COR-L47 (cell line): Measurements from ENCODE around the gene TRIM46.

Source experiments
- DNase-seq: peaks from one replicate; lab custom pipeline; 2025; lab: John Stamatoyannopoulos, UW

Gene TRIM46

DNA sequence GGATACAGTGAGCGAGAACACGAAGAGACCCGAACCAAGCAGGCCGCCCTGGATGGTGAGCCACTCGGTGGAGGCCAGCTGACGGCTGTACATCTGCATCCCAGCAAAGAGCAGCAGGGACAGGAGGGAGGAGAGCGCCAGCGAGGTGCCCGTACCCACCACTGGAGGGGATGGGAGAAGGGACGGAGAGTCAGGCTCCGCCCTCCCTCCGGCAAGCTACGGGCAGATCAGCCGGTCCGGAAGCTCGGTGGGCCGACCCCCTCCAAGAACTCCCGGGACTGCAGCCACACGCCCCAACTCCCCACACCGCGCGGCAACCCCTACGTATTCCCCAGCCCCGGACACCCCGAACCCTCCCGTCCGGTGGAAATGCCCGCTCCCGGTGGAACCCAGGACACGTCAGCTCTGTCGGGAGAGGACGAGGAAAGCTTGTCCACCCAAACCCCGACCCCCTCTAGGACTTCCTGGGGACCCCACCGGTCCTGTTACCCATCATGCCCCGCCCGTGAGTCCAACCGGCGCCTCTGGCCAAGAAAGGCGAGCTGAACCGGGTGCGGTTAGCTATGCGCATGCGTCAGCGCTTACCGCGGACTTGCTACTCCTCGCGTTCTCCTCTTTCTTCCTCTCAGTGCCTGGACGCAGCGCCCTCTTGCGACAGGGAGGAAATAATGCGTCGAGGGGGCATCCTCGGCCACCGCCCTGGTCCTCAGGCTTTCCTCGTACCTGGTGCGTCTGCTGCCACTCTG lies 744 bp upstream of the TRIM46 start, which contains the start of gene KRTCAP2:
TSS of gene KRTCAP2 (minus strand) at position 573 of the 746 bp plus-strand sequence. CDS start at position 493, 80 bp downstream.
- DNase-seq, result peak; percentile 94

DNA sequence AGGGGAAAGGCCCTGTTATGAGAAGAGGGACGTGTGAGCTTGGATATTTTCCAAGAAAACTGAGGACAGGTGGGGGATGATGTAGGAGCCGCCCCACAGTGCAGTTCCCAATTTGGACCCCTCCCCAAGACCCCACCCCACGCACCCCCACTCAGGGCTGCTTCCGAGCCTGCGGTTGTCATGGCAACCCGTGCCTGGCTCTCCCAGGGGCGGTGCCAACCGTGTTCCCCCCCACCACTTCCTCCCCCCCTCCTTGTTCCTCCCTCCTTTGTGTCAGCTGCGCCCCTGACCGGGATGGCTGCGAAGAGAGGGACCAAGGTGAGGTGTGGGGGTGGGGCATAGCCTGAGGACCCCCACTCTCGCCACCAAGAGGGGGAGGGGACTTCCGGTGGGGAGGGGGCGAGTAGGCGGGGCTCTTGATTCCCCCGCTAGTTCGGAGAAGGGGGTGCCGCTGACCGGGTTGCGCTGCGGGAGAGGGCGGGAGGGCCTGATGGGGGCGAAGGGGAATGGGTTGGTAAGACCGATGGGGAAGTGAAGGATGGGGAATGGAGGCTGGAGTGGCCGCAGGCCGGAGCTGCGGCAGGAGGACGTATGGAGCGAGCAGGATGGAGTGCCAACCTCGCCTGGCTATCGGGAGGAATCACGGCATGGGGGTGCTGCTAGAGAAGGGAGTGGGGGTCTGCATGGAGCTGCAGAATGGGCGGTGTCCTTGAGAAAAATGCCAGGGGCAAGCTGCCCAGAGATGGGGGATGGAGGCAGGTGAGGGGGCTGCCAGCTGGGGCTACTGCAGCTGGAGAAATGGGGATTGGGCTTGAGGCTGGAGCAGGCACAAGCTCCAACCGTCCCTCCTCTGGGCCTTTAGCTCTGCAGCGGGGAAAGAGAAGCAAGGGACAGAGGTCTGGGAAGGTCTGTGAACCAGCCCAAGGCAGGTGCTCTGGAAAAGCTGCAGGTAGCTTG lies 953 bp downstream of the TRIM46 start:
- peak; percentile 95 for DNase-seq

DNA sequence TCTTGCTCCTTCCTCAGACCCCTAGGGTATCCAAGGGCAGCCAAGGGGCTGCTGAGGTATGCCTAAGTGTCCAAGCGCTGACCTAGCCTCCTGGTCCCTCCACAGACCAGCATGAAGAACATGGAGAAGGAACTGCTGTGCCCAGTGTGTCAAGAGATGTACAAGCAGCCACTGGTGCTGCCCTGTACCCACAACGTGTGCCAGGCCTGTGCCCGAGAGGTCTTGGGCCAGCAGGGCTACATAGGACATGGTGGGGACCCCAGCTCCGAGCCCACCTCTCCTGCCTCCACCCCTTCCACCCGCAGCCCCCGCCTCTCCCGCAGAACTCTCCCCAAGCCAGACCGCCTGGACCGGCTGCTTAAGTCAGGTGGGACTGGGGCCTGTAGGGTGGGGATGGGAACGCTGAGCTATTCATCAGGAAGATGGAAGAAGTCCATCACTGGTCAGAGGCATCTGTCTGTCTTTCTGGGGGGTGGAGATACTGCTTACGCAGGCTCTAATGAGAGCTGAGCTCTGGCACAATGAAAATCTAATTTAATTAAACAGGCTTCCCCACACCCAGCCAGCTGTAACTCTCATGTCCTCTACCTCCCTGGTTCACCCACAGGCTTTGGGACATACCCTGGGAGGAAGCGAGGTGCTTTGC lies 1.8 kb downstream of the TRIM46 start:
- DNase-seq, result no peak

DNA sequence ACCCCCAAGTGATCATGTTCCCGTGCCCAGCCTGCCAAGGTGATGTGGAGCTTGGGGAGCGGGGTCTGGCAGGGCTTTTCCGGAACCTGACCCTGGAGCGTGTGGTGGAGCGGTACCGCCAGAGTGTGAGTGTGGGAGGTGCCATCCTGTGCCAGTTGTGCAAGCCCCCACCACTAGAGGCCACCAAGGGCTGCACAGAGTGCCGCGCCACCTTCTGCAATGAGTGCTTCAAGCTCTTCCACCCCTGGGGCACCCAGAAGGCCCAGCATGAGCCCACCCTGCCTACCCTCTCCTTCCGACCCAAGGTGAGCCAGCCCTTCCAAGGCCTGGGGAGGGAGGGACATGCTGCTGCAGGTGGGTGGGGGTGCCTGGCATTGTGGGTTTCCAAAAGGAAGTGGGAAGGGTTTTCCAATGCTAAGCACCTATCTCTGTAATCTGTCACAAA lies 2.3 kb downstream of the TRIM46 start:
- DNase-seq, result peak; percentile 26

DNA sequence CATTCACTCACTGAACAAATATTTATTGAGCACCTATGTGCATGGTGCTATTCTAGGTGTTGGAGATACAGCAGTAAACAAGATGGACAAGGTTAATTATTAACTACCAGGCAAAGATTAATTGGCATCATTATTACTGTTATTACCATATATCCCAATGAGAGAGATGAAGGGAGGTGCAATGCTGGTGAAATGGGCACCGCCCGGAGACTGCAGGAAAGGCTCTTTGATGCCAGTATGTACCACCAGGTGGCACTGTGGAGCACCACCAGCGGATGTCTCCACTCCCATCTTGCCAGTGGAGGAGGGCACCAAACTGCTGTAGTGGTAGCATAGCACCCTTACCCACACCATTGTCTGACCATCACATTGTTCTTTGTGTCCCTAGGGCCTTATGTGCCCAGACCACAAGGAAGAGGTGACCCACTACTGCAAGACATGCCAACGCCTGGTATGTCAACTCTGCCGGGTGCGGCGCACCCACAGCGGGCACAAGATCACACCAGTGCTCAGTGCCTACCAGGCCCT lies 3.0 kb downstream of the TRIM46 start:
- peak; percentile 66 for DNase-seq

DNA sequence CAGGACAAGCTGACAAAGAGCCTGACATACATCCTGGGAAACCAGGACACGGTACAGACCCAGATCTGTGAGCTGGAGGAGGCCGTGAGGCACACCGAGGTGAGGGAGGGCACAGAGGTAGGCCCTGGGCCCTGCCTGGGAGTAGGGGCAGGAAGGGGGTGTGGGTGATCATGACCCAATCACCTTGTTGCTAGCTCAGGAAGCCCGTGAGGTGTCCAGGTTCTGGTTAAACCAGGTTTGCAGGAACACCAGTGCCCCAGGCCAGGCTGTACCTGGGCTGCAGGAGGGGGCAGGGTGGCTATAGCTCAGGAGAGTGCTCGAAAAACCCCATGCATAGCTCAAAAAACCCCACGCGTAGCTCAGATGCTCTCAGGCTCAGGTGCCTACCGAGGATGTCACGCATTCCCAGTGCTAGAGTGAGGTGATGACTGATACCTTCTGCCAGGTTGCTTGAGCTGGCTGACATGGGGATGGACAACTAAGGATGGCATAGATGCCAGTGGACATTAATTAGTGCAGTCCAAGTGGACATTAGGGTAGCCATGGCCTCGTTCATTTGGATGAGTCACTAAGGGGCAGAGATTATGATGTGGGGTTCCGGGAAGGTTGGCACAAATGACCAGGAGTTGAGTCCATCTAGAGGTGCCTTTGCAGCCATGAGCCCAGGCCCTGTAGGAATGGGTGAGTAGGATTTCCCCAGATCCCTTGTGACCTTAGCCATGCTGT lies 3.7 kb downstream of the TRIM46 start:
- DNase-seq, result no peak

DNA sequence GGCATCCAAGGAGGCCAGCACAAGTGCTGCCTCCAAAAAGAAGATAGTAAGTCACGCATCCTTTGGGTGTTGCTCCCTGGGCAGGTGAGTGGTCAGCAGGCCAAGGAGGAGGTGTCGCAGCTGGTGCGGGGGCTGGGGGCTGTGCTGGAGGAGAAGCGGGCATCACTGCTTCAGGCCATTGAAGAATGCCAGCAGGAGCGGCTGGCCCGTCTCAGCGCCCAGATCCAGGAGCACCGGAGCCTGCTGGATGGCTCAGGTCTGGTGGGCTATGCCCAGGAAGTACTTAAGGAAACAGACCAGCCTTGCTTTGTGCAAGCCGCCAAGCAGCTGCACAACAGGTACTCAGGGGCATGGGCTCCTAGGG lies 4.3 kb downstream of the TRIM46 start:
- no peak for DNase-seq

DNA sequence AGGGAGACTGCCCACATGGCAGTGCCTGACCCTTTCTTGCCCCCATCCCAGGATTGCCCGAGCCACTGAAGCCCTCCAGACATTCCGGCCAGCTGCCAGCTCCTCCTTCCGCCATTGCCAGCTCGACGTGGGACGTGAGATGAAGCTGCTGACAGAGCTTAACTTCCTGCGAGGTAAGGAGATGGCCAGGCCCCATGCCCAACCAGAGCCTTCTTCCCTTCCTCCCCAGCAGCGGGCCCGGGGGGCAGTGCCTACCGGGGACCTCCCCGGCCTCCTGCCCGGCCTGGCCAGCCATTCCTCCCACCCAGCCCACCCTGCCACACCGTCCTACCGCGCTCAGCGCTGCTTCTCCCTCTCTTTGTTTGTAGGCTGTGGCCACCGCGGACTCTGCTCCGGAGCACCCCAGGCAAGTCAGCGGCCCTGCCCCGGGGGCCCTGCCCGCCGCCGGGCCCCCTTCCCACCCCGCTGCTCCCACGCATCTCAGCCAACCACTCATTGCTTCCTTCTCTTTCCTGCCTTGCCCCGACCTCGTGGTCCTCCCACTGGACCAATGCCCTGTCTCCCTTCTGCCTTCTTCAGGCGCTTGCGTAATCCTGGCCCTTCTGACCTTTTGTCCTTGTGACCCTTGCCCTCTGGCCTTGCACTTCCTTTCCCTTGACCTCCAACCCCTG lies 4.9 kb downstream of the TRIM46 start:
- DNase-seq, result no peak

DNA sequence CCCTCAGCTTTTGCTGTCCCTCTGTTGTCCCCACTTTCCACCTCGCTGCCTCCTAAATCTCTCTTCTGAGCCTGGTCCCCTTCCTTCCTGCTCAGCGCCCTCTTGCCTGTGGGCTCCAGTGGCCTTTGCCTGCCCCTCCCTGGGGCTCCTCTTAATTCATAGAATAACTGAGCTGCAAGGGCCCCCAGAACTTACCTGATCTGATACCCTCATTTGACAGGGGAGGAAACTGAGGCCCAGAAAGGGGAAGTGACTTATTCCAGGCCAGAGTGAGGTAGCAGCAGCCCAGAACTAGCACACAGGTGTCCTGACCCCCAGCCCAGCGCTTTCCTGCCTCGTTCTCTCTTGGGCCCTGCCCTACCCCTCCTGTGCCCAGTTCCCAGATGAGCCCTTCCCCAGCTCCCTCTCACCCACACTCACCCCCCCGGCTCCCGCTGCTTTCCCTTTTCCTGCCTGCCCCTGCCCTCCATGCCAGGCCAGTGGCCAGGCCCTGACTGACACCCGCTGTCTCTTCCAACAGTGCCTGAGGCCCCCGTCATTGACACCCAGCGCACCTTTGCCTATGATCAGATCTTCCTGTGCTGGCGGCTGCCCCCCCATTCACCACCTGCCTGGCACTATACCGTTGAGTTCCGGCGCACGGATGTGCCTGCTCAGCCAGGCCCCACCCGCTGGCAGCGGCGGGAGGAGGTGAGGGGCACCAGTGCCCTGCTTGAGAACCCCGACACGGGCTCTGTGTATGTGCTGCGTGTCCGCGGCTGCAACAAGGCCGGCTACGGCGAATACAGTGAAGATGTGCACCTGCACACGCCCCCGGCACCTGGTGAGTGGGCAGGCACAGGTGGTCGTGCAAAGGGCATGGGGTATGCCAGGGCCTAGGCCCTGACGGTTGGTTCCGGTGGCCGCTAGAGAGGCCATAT lies 5.7 kb downstream of the TRIM46 start:
- no peak for DNase-seq

DNA sequence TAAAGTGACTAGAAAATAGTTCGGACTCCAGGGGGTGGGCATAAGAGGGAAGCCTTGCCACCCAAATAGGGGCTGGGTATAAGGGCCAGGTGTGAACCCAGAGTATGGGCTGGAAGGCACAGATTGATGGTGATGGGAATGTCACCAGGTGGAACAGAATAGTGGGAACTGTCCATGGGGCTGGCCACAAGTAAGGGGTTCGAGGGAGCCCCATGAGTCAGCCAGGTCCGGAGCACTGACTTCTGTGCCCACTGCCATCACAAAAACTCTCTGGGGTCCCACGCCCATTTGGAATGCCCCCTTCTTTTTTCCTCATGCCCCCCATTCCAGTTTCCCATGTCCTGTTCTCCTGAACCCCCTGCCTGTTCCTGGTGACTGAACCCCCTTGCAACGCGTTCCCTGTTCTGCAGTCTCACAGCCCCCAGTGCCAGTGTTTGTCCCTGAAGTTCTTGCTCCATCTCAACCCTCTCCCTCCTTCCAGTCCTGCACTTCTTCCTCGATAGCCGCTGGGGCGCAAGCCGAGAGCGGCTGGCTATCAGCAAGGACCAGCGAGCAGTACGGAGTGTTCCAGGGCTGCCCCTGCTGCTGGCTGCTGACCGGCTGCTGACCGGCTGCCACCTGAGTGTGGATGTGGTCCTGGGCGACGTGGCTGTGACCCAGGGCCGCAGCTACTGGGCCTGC lies 7.9 kb downstream of the TRIM46 start:
- no peak for DNase-seq

DNA sequence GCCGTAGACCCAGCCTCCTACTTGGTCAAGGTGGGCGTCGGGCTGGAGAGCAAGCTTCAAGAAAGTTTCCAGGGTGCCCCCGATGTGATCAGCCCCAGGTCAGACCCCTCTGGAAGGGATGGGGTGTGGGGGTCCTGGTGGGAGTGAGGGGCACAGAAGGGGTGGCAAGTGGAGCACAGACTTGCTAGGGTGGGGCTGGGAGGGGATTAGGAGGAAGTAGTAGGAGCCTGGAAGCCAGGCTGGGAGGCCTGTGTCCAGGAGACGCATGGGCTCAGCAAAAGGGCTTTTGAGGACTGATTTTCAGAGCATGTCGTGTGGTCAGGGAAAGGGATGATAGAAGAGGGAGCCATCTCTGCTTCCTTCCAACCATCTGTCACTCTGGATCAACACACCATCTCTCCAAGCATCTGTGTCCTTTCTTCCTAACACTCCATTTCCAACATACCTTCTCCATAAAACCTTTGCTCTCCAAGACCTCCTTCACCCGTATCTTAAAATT lies 8.5 kb downstream of the TRIM46 start:
- DNase-seq, result no peak

DNA sequence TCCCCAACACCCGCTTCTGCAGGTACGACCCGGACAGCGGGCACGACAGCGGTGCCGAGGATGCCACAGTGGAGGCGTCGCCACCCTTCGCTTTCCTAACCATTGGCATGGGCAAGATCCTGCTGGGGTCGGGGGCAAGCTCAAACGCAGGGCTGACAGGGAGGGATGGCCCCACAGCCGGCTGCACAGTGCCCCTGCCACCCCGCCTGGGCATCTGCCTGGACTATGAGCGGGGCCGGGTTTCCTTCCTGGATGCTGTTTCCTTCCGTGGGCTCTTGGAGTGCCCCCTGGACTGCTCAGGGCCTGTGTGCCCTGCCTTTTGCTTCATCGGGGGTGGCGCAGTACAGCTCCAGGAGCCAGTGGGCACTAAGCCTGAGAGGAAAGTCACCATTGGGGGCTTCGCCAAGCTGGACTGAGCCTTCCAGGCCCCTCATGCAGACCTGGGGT lies 10.1 kb downstream of the TRIM46 start:
- DNase-seq, result no peak

DNA sequence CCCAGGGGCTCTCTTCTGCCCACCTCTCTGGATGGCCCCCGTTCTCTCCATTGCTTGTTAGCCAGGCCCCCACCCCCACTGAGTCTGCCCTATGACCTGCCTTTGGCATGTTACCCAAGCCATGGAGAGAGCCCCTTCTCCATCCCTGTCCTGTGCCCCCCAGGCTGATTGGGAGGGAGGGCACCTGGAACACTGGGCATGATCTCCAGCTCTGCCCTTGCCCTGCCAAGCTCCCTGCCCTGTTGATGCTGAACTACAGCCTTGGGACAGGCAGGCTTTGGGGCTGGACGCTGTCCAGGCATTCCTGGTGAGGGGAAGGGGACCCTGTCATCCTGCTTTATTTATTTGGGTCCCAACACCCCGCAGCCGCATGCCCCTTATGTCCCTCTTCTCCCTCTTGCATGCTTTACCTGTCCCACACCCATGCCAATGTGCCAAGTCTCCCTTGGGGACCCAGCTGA lies 10.7 kb downstream of the TRIM46 start:
- DNase-seq, result no peak

DNA sequence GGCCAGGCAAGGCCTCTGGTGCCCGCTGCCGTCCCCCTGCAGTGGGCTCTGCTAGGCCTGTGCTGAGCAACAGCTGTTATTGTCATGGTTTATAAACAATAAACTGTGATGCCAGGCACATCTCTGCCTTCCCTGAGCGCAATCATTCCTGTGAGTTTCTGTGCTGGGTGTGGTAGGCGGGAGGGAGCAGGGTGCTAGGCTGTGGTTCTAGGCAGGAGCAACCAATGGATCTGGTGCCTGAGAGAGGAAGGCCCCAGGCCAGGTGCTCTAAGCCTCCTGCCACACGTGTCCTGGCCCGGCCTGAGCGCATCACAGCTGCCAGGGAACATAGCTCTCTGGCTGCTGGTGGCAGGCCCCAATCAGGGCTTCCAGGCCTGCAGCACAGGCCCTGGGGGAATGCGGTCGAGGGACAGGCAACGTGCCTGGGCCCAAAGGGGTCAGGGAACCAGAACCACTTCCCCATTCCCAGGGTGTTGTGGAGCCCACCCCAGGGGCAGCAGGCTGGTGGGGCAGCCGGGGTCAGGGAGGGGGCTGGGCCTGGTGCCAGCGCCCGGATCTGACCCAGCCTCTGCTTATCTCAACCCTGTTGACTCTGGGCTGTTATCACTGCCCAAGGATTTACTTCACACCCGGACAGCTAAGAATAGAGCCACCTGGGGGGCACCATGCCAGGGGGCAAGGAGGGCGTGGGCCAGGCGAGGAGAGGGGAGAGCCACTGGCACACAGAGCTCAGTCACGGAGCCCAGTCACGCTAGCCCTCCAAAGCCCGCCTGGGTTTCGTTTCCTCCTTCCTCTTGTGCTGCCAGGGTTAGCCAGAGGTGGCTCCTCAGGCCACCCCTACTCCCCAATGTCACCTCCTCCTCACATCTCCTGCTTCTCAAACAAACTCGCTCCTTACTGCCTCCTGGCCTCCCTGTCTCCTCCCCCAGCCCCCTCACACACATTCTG lies 11.5 kb downstream of the TRIM46 start:
- DNase-seq, result no peak

DNA sequence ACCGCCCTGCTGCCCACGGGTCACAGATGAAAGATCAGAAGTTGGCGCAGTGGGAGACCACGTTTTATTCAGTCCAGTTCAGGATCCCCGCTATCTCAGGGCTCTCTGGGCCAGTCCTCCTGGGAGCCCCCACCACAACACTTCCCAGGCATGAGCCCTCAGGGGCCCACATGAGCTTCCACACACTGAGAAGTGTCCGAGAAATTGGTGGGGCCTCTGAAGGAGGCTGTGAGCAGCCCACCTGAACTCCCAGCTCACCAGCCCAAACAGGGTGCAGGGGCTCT lies 12.1 kb downstream of the TRIM46 start:
- no peak for DNase-seq

DNA sequence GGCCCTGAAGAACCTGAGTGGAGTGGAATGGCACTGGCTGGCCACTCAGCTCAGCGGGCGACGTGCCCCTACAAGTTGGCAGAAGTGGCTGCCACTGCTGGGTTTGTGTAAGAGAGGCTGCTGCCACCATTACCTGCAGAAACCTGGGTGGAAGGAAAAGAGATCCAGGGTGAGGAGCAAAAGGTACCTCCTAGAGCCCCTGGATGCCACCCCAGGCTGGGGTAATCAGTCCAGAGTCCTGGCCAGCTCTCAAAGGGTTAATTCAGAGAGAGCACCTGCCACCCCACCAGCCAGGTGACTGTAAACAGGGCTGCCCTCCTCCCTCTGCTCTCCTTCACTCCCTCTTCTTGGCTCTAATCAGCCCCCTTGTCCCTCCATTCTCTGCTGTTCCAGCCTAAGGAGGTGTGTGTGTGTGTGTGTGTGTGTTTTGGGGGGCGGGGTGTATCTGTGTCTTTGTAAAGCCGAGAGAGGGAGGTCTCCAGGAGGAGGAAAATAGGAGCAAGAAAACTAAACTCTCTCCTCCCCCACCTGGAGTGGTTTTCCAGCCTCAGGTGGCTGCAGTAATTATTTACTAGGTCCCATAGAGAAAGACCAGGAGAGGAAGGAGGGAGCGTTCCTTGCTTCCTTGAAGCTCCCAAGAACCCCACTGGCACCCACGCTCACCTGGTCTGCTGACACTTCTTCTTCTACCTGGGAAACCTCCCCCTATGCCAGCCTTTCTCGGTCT lies 12.6 kb downstream of the TRIM46 start:
- peak; percentile 48 for DNase-seq

DNA sequence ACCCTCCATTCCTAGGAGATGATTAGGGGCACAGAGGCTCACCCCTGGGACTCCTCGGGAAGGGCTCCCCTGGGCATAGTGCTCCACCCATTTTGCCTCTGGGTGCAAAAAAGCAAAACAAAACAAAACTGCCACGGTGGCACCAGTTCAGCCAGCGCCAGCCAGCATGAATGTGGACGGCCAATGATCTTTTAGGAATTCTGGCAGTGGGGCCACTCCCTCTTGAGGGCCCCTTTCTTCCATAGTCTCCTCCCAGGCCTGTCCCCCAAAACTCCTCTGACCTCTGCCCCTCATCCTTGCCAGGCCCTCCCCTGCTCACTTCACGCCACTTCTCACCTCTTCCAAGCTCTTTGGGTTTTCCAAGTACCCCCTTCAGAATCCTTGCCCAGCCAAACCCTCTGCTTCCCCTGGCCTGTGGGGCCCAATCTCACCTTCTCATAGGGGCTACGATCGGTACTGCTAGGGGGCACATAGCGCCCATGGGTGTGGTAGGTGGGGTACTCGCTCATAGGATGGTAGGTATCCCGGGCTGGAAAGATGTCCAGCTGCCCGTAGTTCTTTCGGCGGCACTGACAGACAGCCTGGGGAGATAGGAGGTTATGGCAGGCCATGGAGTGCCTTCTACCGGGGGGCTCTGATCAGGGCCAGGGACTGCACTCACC lies 13.3 kb downstream of the TRIM46 start:
- DNase-seq, result no peak
